A549 (cell line): ENCODE data around the gene POLR2B. TPM values are rescaled to one million over a fixed set of nuclear protein-coding genes. Genes with fewer than 3 reads are reported as not detected.
A peak's percentile ranks its signal among the peaks of the same experiment; 100 is the strongest.

Source experiments
- ATAC-seq, 2 experiments: fragments of 200-7000 bp in 1 of 2; fragments of >200 bp in 1 of 2; cut with Nextera tagmentation in 1 of 2; cut with Tn5 transposase in 1 of 2; 3 replicates each; pipeline versions ENCODE4 v1.8.0 to v1.9.1; 2018 to 2020; ENCODE audit warnings: mild to moderate bottlenecking in 1 of 2, moderate library complexity in 1 of 2
- CTCF ChIA-PET: fragments of 300-600 bp; sonication (Branson Sonifier 250); formaldehyde crosslinking; extraction: SDS; loops from one replicate; lab custom pipeline; 2021; ENCODE audit warnings: antibody characterized with exemption, inconsistent platforms; lab: Yijun Ruan, JAX
- POLR2A ChIA-PET: fragments of 350-600 bp; formaldehyde crosslinking; extraction: SDS; loops from one replicate; lab custom pipeline; 2021; ENCODE audit warnings: antibody characterized with exemption, inconsistent platforms; lab: Yijun Ruan, JAX
- DNase-seq, 2 experiments: peaks; one replicate each; pipeline versions ENCODE4 v3.0.0 to v3.0.0-alpha.2; 2011 to 2016; ENCODE audit warnings: low read depth in 1 of 2, low spot score in 1 of 2
- FAIRE-seq: peaks from 2 replicates; lab custom pipeline; 2011; peaks lifted over from hg19 to GRCh38; lab: Jason Lieb, UNC
- H3K27ac ChIP-seq, 2 experiments: fragments of >200 bp; sonication (Bioruptor Twin); formaldehyde crosslinking; 3 replicates each; pipeline ENCODE4 v1.5.1; 2016 to 2017
- H3K4me1 ChIP-seq: fragments of >200 bp; sonication (Bioruptor Twin); formaldehyde crosslinking; 3 replicates; pipeline ENCODE4 v1.6.1; 2016
- H3K4me2 ChIP-seq: fragments of >200 bp; sonication (Bioruptor Twin); formaldehyde crosslinking; 3 replicates; pipeline ENCODE4 v1.6.1; 2016
- H3K4me3 ChIP-seq: fragments of >200 bp; sonication (Bioruptor Twin); formaldehyde crosslinking; 3 replicates; pipeline ENCODE4 v1.5.1; 2016
- H3K9me3 ChIP-seq: fragments of >200 bp; sonication (Bioruptor Twin); formaldehyde crosslinking; 3 replicates; pipeline ENCODE4 v1.6.1; 2016
- CBX8 ChIP-seq: fragments of 200-600 bp; sonication (generic); IDR thresholded peaks from 2 replicates; pipeline ENCODE4 v1.6.1; 2016
- CEBPB ChIP-seq, 2 experiments: fragments of >200 bp in 1 of 2; sonication (Bioruptor Twin) in 1 of 2; formaldehyde crosslinking in 1 of 2; IDR thresholded peaks; 2 replicates each; pipeline ENCODE4 v1.6.1; 2012 to 2016
- CHD2 ChIP-seq: fragments of 150-350 bp; IDR thresholded peaks from 2 replicates; pipeline ENCODE4 v1.6.1; 2014; ENCODE audit warnings: low read length; ENCODE audit not compliant: partially characterized antibody
- EHMT2 ChIP-seq: fragments of 200-600 bp; sonication (generic); IDR thresholded peaks from 2 replicates; pipeline ENCODE4 v1.6.1; 2016; ENCODE audit warnings: antibody characterized with exemption, low read depth, mild to moderate bottlenecking, moderate library complexity
- ESRRA ChIP-seq: fragments of 150-350 bp; IDR thresholded peaks from 2 replicates; pipeline ENCODE4 v1.6.1; 2014; ENCODE audit warnings: mild to moderate bottlenecking, low read length, borderline replicate concordance
- HEYL ChIP-seq: fragments of 250-450 bp; sonication (Bioruptor Pico); IDR thresholded peaks from 2 replicates; pipeline ENCODE4 v1.8.0; 2021; ENCODE audit warnings: mild to moderate bottlenecking, moderate library complexity
- HOXB13 ChIP-seq: fragments of 250-450 bp; sonication (Bioruptor Pico); IDR thresholded peaks from 2 replicates; pipeline ENCODE4 v1.5.0; 2020; ENCODE audit warnings: low read depth, mild to moderate bottlenecking, moderate library complexity
- JUN ChIP-seq, 2 experiments: fragments of >200 bp; sonication (Bioruptor Twin); formaldehyde crosslinking; IDR thresholded peaks; 2 replicates in 1 of 2; 3 replicates in 1 of 2; pipeline ENCODE4 v1.6.1; 2016 to 2017
- KDM1A ChIP-seq: fragments of 200-600 bp; sonication (generic); IDR thresholded peaks from 2 replicates; pipeline ENCODE4 v1.6.1; 2016; ENCODE audit warnings: low read depth, mild to moderate bottlenecking
- MAFK ChIP-seq: fragments of 450-650 bp; IDR thresholded peaks from 2 replicates; pipeline ENCODE4 v1.6.1; 2014; ENCODE audit not compliant: partially characterized antibody
- MAZ ChIP-seq: fragments of 150-350 bp; IDR thresholded peaks from 2 replicates; pipeline ENCODE4 v1.6.1; 2014; ENCODE audit warnings: antibody characterized with exemption, low read depth, low read length, borderline replicate concordance
- MYC ChIP-seq: IDR thresholded peaks from 2 replicates; pipeline ENCODE4 v1.6.1; 2012; ENCODE audit warnings: mild to moderate bottlenecking, inconsistent platforms, low read length, improper control_type of control experiment, borderline replicate concordance
- NFE2L2 ChIP-seq: fragments of 150-350 bp; conservative IDR thresholded peaks from 2 replicates; pipeline ENCODE4 v1.6.1; 2014; ENCODE audit warnings: low read length
- NPAS2 ChIP-seq: fragments of 250-450 bp; sonication (Bioruptor Pico); IDR thresholded peaks from 2 replicates; pipeline ENCODE4 v1.8.0; 2022; ENCODE audit warnings: mild to moderate bottlenecking, moderate library complexity, borderline replicate concordance
- PHF8 ChIP-seq: fragments of 200-600 bp; sonication (generic); IDR thresholded peaks from 2 replicates; pipeline ENCODE4 v1.6.1; 2016; ENCODE audit warnings: low read depth, mild to moderate bottlenecking, antibody characterized with exemption, moderate library complexity, borderline replicate concordance
- POLR2A ChIP-seq: IDR thresholded peaks from 2 replicates; pipeline ENCODE4 v1.6.1; 2012; ENCODE audit warnings: mild to moderate bottlenecking, low read length
- RAD21 ChIP-seq, 2 experiments: fragments of >200 bp in 1 of 2; sonication (Bioruptor Twin) in 1 of 2; formaldehyde crosslinking in 1 of 2; IDR thresholded peaks in 1 of 2; conservative IDR thresholded peaks in 1 of 2; 2 replicates in 1 of 2; 3 replicates in 1 of 2; pipeline ENCODE4 v1.6.1; 2012 to 2018; ENCODE audit warnings: inconsistent platforms in 1 of 2
- RFX5 ChIP-seq: fragments of 450-650 bp; IDR thresholded peaks from 2 replicates; pipeline ENCODE4 v1.7.1; 2014; ENCODE audit warnings: antibody characterized with exemption, mild to moderate bottlenecking, moderate library complexity
- RNF2 ChIP-seq: fragments of 200-600 bp; sonication (generic); IDR thresholded peaks from 2 replicates; pipeline ENCODE4 v1.6.1; 2016; ENCODE audit warnings: low read depth, mild to moderate bottlenecking, antibody characterized with exemption, moderate library complexity, borderline replicate concordance
- SREBF2 ChIP-seq: fragments of 450-650 bp; IDR thresholded peaks from 2 replicates; pipeline ENCODE4 v1.6.1; 2014; ENCODE audit warnings: mild to moderate bottlenecking, moderate library complexity
- TFCP2L1 ChIP-seq: fragments of 250-450 bp; sonication (Bioruptor Pico); IDR thresholded peaks from 2 replicates; pipeline ENCODE4 v1.5.0; 2021; ENCODE audit warnings: mild to moderate bottlenecking
- ZC3H11A ChIP-seq: fragments of 450-650 bp; IDR thresholded peaks from 2 replicates; pipeline ENCODE4 v1.6.1; 2014; ENCODE audit warnings: antibody characterized with exemption, mild to moderate bottlenecking
- ZFP36 ChIP-seq: fragments of 450-650 bp; IDR thresholded peaks from 2 replicates; pipeline ENCODE4 v1.6.1; 2014; ENCODE audit warnings: borderline replicate concordance; ENCODE audit not compliant: partially characterized antibody
- ZNF302 ChIP-seq: fragments of 250-450 bp; sonication (Bioruptor Pico); IDR thresholded peaks from 2 replicates; pipeline ENCODE4 v1.9.0; 2021; ENCODE audit warnings: inconsistent platforms, mild to moderate bottlenecking, moderate library complexity
- WGBS: methylation state at CpG from one replicate; pipeline ENCODE4 v1.1.6; 2017; ENCODE audit errors: missing lambda C conversion rate; 5-methylcytosine and 5-hydroxymethylcytosine counted together
- polyA minus RNA-seq: library from RNA; depleted of rRNA, polyadenylated mRNA; stranded (reverse); fragments of >200 nt; gene quantifications from 2 replicates; pipeline ENCODE4 v1.2.3, GENCODE V29; 2011; rRNA and poly(A)+ RNA removed
- polyA plus RNA-seq, 4 experiments: library from polyadenylated mRNA; depleted of rRNA in 3 of 4; stranded (reverse); fragments of >200 nt; fragmentation: RNase III in 1 of 4; extraction: RNeasy Plus Mini Kit Qiagen cat#74134 plus additional on column Dnase treatment in 1 of 4; gene quantifications; 2 replicates in 3 of 4; 3 replicates in 1 of 4; pipeline ENCODE4 v1.2.3, GENCODE V29; 2011 to 2017
- TF ChIP-seq, protein P1 (sequence below): fragments of 450-650 bp; IDR thresholded peaks from 2 replicates; pipeline ENCODE4 v1.6.1; 2014; ENCODE audit warnings: antibody characterized with exemption
- TF ChIP-seq, protein P2 (sequence below): fragments of 200-600 bp; sonication (generic); IDR thresholded peaks from 2 replicates; pipeline ENCODE4 v1.6.1; 2016; ENCODE audit warnings: antibody characterized with exemption, mild to moderate bottlenecking, moderate library complexity
- TF ChIP-seq, protein P3 (sequence below): fragments of 250-450 bp; sonication (Bioruptor Pico); IDR thresholded peaks from 2 replicates; pipeline ENCODE4 v1.5.0; 2021; ENCODE audit warnings: mild to moderate bottlenecking, moderate library complexity, borderline replicate concordance
- TF ChIP-seq, protein P4 (sequence below): fragments of >200 bp; sonication (Bioruptor Twin); formaldehyde crosslinking; IDR thresholded peaks from 3 replicates; pipeline ENCODE4 v1.5.1; 2016
- TF ChIP-seq, protein P5 (sequence below): IDR thresholded peaks from 2 replicates; pipeline ENCODE4 v1.6.1; 2012
- TF ChIP-seq, protein P6 (sequence below): fragments of >200 bp; sonication (Bioruptor Twin); formaldehyde crosslinking; IDR thresholded peaks from 3 replicates; pipeline ENCODE4 v1.6.1; 2016

POLR2B gene
- polyA plus RNA-seq (2011; rRNA removed): 113 and 138 TPM in 2 replicates
- 34.1 and 34.6 TPM in 2 replicates for polyA plus RNA-seq (2012; cell fraction: cytosol; rRNA removed)
- polyA plus RNA-seq (2012; cell fraction: nucleus; rRNA removed): 31.1 and 48.5 TPM in 2 replicates
- polyA plus RNA-seq (2017; fragmentation: RNase III; extraction: RNeasy Plus Mini Kit Qiagen cat#74134 plus additional on column Dnase treatment): 82.2 to 84.9 TPM (median 83.5 TPM) in 3 replicates
- polyA minus RNA-seq: 41.5 and 45.5 TPM in 2 replicates

DNA sequence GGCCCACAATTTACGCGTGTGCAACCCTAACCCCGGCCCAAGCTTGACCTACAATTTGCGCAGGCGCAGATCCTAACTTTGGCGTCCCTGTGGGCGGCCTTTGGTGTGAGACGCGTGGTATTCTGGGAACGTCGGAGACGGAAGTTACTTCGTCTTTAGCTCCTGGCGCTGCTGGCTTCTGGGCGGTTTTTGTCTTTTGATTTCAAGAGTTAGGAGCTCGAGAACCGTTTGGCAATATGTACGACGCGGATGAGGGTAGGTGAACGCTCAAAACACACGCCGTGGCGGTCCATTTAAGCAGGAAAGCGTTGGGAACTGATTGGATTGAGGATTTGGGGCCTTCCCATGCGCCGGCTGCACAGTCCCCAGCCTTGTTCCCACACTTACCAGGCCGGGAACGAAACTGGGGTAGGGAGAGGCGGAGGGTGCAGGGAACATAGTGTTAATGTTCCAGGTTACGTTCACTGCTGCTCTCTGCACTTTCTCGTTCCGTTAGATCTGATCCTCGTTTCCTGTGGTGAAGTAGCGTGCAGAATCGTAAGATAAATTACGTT, at the start of gene POLR2B:
POLR2B (plus strand) TSS at position 147 of the 554 bp plus-strand sequence; CDS start at position 237, 90 bp downstream.
- H3K4me2 ChIP-seq: peak within 1 kb of the TSS; percentile 86
- WGBS: 2% methylated on average over 37 of the region's 37 CpGs
- H3K27ac ChIP-seq: peak within 1 kb of the TSS; percentile 85 to 91
- H3K4me1 ChIP-seq: peaks cover 24% of the 10 kb centered on the region
- no peaks in the 10 kb centered on the region for H3K9me3 ChIP-seq
- peak within 1 kb of the TSS; percentile 87 for H3K4me3 ChIP-seq
- POLR2A ChIA-PET: interaction anchor here (0.6 to 2.6 kb wide), 9 partner anchors 9 to 110 kb away, joined by 3 to 19 read pairs (median 4); partner anchors contain the start of gene REST
- FAIRE-seq (no peak), DNase-seq (peak; percentile 74 to 95), ATAC-seq (peak; percentile 72 to 79)
- CTCF ChIA-PET: interaction anchor here (0.5 to 0.7 kb wide), 2 partner anchors 14 to 43 kb away, joined by 3 read pairs; no protein-coding TSS in a partner anchor
- TF ChIP-seq CEBPB (IDR thresholded peaks at IDR 0.05): no peak
- TF ChIP-seq HEYL: no peak
- TF ChIP-seq TFCP2L1 (CRISPR knock-in tag): no peak
- TF ChIP-seq MYC: peak; percentile 66; the same call in 1 of the 2 replicates
- TF ChIP-seq CHD2: no peak
- TF ChIP-seq, protein P1, sequence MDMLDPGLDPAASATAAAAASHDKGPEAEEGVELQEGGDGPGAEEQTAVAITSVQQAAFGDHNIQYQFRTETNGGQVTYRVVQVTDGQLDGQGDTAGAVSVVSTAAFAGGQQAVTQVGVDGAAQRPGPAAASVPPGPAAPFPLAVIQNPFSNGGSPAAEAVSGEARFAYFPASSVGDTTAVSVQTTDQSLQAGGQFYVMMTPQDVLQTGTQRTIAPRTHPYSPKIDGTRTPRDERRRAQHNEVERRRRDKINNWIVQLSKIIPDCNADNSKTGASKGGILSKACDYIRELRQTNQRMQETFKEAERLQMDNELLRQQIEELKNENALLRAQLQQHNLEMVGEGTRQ: no peak
- TF ChIP-seq NFE2L2: no peak
- TF ChIP-seq POLR2A: peak; percentile 66
- TF ChIP-seq MAZ: no peak
- no peak for TF ChIP-seq RFX5
- TF ChIP-seq SREBF2: no peak
- TF ChIP-seq ESRRA: no peak
- TF ChIP-seq, protein P2, sequence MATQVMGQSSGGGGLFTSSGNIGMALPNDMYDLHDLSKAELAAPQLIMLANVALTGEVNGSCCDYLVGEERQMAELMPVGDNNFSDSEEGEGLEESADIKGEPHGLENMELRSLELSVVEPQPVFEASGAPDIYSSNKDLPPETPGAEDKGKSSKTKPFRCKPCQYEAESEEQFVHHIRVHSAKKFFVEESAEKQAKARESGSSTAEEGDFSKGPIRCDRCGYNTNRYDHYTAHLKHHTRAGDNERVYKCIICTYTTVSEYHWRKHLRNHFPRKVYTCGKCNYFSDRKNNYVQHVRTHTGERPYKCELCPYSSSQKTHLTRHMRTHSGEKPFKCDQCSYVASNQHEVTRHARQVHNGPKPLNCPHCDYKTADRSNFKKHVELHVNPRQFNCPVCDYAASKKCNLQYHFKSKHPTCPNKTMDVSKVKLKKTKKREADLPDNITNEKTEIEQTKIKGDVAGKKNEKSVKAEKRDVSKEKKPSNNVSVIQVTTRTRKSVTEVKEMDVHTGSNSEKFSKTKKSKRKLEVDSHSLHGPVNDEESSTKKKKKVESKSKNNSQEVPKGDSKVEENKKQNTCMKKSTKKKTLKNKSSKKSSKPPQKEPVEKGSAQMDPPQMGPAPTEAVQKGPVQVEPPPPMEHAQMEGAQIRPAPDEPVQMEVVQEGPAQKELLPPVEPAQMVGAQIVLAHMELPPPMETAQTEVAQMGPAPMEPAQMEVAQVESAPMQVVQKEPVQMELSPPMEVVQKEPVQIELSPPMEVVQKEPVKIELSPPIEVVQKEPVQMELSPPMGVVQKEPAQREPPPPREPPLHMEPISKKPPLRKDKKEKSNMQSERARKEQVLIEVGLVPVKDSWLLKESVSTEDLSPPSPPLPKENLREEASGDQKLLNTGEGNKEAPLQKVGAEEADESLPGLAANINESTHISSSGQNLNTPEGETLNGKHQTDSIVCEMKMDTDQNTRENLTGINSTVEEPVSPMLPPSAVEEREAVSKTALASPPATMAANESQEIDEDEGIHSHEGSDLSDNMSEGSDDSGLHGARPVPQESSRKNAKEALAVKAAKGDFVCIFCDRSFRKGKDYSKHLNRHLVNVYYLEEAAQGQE: no peak; the same call in 1 of the 2 replicates
- TF ChIP-seq ZNF302 (CRISPR knock-in tag): no peak
- no peak for TF ChIP-seq ZC3H11A
- TF ChIP-seq RAD21 (conservative IDR thresholded peaks at IDR 0.05 in 1 of 2, IDR thresholded peaks at IDR 0.05 in 1 of 2): no peak
- TF ChIP-seq, protein P3, sequence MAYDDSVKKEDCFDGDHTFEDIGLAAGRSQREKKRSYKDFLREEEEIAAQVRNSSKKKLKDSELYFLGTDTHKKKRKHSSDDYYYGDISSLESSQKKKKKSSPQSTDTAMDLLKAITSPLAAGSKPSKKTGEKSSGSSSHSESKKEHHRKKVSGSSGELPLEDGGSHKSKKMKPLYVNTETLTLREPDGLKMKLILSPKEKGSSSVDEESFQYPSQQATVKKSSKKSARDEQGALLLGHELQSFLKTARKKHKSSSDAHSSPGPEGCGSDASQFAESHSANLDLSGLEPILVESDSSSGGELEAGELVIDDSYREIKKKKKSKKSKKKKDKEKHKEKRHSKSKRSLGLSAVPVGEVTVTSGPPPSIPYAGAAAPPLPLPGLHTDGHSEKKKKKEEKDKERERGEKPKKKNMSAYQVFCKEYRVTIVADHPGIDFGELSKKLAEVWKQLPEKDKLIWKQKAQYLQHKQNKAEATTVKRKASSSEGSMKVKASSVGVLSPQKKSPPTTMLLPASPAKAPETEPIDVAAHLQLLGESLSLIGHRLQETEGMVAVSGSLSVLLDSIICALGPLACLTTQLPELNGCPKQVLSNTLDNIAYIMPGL (CRISPR knock-in tag): no peak
- peak in 1 of 2 experiments; percentile 46; a peak in 1 of 5 replicates for TF ChIP-seq JUN (IDR thresholded peaks at IDR 0.05)
- no peak for TF ChIP-seq KDM1A
- TF ChIP-seq RNF2: no peak
- TF ChIP-seq, protein P4, sequence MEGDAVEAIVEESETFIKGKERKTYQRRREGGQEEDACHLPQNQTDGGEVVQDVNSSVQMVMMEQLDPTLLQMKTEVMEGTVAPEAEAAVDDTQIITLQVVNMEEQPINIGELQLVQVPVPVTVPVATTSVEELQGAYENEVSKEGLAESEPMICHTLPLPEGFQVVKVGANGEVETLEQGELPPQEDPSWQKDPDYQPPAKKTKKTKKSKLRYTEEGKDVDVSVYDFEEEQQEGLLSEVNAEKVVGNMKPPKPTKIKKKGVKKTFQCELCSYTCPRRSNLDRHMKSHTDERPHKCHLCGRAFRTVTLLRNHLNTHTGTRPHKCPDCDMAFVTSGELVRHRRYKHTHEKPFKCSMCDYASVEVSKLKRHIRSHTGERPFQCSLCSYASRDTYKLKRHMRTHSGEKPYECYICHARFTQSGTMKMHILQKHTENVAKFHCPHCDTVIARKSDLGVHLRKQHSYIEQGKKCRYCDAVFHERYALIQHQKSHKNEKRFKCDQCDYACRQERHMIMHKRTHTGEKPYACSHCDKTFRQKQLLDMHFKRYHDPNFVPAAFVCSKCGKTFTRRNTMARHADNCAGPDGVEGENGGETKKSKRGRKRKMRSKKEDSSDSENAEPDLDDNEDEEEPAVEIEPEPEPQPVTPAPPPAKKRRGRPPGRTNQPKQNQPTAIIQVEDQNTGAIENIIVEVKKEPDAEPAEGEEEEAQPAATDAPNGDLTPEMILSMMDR: no peak
- TF ChIP-seq, protein P5, sequence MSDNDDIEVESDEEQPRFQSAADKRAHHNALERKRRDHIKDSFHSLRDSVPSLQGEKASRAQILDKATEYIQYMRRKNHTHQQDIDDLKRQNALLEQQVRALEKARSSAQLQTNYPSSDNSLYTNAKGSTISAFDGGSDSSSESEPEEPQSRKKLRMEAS: peak; percentile 84
- TF ChIP-seq MAFK: no peak
- no peak for TF ChIP-seq NPAS2 (CRISPR knock-in tag)
- TF ChIP-seq, protein P6, sequence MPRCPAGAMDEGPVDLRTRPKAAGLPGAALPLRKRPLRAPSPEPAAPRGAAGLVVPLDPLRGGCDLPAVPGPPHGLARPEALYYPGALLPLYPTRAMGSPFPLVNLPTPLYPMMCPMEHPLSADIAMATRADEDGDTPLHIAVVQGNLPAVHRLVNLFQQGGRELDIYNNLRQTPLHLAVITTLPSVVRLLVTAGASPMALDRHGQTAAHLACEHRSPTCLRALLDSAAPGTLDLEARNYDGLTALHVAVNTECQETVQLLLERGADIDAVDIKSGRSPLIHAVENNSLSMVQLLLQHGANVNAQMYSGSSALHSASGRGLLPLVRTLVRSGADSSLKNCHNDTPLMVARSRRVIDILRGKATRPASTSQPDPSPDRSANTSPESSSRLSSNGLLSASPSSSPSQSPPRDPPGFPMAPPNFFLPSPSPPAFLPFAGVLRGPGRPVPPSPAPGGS: 0 out of 3 replicates have a peak, but pooled peaks have one; percentile 33
- TF ChIP-seq CBX8: no peak
- no peak for TF ChIP-seq HOXB13
- TF ChIP-seq ZFP36: no peak
- peak; percentile 73 for TF ChIP-seq PHF8
- TF ChIP-seq EHMT2: no peak
